NOMO-1 treated with dmso at 0.1 percent for 144 hours (cell line): ENCODE data around the gene DNAI2.
"Not testable (repeated sequence)": the region's sequence is repeated elsewhere in the genome, so short reads cannot be mapped to it uniquely, and the experiment has no call there.

Experiments
- DNase-seq: peaks from one replicate; lab custom pipeline; 2025; ENCODE audit not compliant: unreplicated experiment; lab: John Stamatoyannopoulos, UW

The DNAI2 gene

DNA sequence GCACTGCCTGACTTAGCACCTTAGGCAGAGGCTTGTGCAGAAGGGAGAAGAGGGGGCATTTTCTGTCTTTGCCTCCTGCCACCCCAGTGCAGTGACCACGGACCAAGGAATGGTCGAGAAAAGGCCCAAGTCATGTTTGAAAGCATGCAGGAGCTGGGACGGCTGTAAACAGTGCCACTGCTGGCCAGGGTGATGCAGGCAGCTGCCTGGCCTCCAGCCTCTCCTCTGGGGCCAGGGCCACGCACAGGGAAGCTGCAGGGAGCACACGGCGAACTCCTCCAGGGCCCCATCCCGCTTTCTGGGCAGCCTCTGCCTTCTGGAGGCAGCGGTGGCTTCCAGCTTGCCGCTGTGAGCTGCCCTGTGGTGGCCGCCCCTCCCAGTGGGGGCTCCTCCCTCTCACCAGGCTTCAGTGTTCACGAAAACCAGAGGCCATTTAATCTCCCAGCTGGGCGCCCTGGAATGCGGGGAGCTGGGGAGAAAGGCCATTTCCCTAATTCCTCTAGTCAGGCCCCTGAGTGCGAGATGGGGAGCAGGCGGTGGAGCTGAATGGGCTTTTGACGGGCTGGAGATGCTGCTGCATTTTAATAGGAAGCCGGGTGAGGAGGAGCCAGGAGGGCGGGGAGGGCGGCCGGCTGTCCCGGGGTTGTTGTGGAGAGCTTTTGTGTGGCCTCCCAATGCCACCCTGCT is 28.7 kb upstream of the DNAI2 start:
- no peak for DNase-seq

DNA sequence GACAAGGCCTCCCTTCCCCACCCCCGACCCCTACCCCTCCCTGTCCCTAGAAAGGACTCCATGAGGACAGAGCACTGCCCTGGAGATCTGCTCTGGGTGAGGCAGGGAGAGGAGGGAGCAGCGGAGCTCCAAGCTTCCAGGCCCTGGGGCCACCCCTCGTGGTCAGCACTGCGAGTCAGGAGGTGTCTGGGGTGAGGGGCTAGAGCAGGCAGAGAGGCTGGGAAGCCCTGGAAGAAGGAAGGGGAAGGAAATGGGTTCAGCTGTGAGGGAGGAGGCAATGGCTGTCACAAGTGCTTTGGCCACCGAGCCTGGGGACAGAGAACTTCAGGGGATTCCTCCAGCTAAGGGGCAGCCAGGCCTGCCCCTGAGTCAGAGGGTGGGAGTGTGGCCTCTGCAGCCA is 28.2 kb upstream of the DNAI2 start:
- no peak for DNase-seq

DNA sequence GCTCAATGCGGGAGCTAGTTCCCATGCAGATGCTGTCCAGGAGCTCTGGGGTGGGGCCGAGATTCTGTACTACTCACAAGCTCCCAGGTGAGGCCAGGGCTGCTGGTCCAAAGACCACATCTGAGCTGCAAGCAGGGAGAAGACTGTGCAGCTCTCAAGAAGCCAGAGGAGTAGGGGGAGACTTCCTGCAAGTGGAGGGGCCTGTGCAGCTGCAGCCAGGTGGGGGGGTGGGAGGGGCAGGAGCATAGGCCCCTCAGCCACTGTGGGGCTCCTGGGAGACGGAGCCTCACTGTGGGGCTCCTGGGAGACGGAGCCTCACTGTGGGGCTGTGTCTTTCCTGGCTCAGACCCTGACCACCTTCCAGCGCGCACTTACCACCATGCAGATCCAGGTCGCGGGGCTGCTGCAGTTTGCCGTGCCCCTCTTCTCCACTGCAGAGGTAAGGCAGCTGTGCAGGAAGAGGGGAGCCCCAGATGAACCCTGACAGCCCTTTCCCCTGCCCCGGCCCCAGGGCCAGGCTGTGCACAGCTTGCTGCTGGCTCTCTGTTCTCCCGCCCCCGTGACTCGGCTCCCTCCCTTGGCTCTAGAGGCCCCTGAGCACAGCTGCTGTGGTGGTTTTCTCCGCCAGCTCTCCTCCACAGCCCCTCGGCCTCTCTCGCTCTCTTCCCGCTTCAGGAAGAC is 24.3 kb upstream of the DNAI2 start:
- DNase-seq = no peak

DNA sequence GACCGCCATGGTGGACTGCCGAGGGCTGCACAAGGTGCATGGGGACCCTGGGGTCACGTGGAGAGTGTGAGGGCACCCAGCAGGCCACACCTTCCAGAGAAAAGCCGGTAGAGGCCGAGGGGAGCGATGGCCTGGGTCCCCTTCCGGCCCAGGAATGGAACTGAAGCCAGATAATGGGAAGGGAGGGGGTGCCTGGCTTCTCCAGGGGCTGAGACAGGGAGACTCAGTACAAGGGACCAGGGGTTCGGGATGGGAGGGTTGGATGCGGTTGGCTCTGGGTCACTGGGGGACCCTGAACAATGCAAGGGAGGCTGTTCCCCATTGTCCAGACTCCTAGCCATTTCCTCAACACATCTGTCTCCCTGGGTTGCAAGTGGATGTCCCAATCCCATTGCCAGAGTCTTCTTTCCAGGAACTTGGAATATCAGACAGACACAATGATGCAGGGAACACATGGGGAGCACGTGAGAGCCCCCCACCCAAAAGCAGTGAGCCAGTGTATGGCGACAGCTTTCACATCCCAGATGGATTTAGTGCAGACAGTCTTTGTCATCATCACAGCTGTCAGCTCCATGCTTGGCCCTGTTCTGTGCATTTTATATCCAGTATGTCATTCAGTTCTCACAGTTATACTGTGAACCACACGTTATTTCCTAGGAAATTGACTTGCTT is 23.6 kb upstream of the DNAI2 start:
- DNase-seq = no peak

DNA sequence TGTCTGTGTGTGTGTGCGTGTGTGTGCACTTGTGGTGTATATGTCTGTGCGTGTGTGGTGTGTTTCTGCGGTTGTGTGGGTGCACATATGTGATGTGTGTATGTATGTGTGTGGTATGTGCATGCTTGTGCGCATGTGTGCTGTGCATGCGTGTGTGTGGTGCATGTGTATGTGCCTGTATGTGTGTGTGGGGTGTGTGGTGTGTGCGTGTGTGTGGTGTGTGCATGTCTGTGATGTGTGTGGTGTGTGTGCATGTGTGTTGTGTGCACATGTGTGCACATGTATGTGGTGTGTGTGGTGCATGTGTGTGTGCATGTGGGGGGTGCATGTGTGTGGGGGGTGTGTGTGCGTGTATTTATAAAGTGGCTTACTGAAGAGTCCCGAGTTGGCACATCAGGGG is 23.0 kb upstream of the DNAI2 start:
- no peak for DNase-seq

DNA sequence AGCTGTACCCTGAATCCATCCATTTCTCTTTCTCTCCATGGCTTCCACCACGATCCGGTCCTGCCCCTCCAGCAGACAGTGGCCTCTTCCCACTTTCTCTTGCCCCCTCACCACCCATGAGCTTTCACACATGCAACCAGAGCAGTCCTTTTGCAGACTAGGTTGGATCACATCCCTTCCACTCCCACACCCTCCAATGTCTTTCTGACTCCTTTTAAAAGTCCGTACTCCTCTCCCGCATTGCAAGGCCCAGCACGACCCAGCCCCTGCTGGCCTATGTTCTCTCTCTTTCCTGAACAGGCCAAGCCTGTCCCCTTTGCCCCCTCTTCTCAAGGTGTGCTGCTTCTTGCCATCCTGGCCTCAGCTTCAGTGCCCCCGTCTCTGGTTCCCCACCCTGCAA is 22.5 kb upstream of the DNAI2 start:
- no peak for DNase-seq

DNA sequence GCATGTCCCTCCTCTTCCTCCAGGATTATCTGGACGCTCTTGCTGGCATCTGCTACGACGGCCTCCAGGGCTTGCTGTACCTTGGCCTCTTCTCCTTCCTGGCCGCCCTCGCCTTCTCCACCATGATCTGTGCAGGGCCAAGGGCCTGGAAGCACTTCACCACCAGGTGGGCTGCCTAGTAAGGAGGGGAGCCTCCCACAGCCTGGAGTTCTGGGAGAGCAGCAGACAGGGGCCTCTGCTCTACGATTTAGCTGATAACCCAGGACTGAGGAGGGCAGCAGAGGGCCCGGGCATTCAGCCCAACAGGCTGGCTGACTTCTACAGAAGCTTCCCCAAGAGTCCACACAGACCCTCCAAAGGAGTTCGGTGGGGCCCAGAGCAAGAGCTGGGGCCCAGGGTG is 21.8 kb upstream of the DNAI2 start:
- DNase-seq = no peak

DNA sequence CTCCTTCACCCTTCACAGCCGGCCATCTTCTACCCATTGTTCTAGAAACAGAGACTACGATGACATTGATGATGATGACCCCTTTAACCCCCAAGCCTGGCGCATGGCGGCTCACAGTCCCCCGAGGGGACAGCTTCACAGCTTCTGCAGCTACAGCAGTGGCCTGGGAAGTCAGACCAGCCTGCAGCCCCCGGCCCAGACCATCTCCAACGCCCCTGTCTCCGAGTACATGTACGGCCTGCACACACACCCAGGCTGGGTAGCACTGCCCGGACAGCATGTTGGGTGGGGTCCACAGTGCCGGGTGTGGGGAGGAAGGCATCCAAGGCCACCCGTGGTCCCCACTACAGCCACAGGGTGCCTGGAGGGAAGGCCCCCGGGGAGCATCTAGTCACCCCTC is 21.0 kb upstream of the DNAI2 start:
- DNase-seq = no peak

DNA sequence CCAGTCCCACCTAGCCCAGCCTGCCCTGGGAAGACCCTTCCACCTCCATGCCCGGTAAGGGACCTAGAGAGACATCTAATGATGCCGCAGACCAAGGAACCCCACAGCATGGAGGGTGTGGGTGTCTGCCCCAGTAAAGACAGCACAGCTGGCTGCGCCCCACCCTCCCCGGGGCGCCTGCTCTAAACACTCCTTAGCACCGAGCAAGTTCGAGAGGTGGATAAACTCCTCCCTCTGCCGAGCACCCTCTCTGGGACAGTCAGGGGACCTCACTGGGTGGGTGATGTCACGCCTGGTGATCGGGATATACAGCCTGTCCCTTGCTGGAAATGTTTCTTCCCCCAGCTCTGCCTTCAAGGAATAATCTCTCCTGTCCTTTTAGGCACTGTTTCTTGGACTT is 16.7 kb upstream of the DNAI2 start:
- DNase-seq = no peak

DNA sequence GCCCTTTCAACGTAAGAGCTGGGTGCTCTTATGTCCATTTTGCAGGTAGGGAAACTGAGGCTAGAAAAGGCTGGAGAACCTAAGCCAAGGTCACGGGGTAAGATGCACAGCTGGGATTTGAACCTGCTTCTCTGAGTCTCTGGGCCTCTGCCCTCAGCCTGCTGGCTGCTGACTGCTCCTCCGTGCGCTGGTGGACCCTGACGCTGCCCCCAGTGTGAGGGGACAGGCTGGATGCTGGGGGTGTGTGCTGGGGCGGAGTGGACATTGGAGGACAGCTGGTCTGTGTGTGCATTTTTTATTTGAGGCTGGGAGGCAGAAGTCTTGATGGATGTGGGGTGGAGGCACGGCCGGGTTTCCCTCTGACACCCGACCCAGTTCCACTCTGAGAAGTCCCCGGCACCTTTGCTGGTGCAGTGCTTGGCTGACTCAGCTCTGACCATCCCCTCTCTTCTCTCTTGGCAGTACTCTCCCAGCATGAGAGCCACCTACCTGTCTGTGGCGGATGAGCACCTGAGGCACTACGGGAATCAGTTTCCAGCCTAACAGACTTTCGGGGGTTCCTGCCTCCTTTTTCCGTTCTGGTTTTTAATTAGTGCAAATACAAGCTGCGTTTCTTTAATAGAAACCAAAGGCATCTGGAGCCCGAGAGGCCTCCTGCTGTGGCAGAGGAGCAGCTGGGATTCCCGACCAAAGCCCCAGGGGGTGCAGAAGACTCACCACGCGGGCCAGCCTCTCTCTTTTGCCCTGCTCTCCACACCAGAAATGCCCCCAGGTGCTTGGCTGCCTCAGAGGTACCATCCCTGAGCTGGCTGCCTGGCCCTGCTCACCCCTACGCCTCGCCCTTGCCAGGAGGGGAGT is 14.1 kb upstream of the DNAI2 start:
- no peak for DNase-seq

DNA sequence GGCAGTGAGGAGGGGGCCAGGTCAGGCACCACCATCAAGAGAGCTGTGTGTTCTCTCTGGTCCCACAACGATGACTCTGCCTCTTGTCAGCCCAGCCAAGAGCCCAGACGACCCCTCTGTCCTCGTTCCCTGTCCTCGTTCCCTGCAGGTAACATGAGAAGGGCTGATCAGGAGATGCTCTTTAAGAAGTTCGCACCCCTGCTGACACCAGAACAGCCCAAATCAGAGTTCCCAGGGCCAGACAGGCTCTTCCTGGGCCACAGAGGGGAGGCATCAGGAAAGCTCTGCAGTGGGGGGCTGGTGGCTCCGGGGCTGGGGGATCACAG is 13.5 kb upstream of the DNAI2 start:
- no peak for DNase-seq

DNA sequence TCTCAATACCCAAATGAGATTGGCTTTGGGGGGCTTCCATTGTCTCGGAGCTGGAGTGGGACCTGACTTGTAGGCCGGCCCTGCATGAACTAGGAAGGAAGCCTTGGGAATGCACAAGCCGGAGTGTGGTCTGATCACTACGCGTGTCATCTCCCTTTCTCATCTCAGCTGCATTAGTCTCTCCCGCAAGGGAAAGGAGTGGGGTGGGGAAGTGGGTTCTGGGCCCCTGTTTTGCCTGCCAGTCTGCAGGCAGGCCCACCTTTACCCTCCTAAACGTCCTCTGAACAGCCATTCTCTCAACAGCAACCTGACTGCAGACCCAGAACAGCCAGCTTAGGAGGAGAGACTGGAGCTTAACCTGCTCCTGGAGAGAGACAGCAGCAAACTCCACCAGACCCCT is 11.4 kb upstream of the DNAI2 start:
- no peak for DNase-seq

DNA sequence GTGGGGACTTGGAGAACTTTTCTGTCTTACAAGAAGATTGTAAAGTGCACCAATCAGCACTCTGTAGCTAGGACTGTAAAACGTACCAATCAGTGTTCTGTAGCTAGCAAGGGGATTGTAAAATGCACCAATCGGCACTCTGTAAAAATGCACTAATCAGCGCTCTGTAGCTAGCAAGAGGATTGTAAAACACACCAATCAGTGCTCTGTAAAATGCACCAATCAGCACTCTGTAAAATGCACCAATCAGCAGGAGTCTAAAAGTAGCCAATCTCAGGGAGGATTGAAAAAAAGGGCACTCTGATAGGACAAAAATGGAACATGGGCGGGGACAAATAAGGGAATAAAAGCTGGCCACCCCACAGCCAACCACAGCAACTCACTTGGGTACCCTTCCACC is 7.0 kb upstream of the DNAI2 start:
- not testable (repeated sequence) for DNase-seq

DNA sequence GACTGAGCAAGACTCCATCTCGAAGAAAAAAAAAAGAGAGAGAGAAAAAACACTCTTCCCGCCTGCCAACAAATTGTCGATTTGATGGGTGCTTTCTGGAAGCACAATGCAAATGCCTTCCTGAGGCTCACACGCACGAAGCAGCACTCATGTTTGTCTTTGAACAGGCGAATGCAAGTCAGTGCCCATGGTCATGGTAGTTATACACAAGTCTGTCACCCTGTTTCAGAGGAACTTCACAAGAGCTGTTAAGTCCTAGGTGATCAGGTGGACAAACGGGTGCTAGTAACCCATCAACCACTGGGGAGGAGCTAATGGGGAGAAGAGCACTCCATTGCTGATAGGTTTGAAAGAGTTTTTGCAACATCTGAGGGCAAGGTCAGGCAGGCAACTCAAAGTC is 6.5 kb upstream of the DNAI2 start:
- no peak for DNase-seq

DNA sequence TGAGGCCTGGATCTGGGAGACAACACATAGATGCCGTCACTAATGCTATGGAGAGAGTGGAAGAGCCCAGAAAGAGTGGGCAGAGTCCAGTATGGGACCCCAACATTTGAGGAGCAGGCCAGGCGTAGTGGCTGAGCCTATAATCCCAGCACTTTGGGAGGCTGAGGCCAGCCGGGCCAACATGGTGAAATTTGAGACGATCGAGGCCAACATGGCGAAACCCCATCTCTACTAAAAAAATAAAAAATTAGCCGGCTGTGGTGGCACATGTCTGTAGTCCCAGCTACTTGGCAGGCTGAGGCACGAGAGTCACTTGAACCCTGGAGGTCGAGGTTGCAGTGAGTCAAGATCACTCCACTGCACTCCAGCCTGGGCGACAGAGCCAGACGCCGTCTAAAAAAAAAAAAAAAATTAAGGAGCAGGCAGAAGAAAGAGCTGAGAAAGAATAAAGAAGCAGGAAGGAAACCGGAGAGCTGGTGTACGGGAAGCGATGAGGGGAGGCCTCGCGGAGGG is 6.0 kb upstream of the DNAI2 start:
- DNase-seq = no peak

DNA sequence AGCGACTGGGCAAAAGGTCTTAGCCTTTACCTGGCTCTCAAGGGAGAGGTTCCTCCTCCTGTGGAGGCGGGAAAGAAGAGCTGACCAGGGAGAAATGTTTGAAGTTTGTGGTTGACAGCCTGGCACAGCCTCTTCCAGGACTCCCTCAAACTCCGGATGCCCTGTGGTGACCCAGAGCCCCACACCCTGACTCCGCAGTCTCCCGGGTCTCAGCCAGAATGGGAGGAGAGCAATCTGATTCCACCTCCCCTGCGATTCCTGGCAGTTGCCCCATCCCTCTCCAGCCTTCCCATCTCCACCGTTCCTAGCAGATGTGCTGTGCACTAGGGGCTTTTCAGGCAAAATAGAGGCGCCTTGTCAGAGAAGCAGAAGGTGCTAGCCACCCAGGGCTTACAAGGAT is 5.5 kb upstream of the DNAI2 start:
- no peak for DNase-seq

DNA sequence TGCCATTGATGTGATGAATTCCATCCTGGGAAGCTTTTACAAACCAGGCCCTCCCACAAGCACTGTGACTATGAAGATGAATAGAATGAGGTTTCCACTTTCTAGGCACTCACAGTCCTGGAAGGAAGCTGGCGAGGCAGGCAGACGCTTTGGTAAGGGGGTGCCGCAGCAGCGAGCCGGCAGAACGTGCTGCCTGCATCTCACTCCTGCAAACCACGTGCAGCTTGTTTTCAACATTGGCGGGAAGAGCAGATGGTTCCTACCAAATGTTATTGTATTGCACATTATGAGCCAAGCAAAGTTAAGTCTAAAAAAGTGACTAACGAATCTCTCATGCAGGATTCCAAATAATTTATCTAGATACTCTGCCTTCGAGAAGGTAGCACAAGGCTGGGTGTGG is 3.7 kb upstream of the DNAI2 start:
- DNase-seq = no peak

DNA sequence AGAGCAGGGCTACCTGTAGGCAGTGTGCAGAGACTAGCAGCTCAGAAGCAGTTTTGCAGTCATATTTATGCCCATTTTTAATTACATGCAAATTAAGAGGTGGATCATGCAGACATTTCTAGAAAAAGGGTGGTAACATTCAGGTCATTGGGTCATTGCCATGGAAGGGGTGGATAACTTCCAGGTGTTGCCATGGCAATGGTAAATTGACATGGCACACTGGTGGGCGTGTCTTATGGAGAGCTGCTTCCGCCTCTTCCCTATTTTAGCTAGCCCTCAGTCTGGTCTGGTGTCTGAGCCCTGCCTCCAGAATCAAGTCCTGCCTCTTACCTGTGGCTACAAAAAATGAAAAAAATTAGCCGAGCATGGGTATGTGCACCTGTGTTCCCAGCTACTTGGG is 2.8 kb upstream of the DNAI2 start:
- no peak for DNase-seq

DNA sequence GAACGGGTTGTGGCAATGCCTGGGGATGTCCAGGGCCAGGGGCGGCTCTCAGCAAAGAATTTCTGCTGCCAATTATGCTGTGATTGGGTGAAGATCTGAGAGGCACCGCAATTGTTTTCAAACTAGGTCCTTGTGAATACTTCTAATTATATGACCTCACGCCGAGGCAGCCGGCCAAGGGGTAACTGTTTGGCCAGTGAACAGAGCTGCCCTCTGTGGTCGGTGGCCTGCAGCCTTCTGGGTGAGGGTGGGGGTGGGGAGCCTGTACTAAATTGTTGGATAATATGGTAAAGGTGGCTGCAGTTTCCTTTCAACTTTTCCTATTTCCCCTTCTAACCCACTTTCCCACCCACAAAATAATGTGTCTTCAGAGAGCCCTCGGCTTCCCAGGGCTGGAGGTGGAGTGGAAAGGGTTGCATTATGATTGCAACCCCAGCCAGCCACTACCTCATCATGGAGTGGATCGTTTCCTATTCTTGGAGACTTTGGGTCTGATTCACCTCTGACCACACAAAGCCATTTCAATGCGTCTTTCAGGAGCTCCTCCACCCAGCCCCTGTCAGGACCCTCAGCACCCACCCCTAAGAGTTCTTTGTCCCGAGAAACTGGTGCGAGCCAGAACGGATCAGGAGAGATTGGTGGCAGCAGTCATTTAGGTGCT is 2.0 kb upstream of the DNAI2 start:
- DNase-seq = no peak

DNA sequence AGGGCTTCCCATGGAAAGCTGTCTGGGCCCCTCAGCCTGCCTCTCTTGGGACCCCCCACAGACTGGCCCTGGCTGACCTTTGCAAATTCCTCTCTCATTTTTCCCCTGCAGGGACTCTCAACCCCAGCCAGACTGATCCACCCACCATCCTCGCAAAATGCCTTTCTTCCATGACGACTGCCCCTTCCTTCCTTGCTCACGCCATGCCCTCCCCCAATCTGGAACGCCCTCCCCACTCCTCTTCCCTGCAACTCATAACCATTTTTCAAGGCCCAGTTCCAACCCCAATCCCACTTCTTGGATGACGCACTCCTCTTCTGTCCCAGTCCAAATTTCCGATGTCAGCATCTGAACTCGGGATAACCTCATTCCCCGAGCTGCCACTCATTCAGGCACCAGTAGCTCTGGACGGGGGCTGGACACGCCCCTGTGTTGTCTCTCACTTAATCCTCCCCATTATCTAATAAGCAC is 1.3 kb upstream of the DNAI2 start:
- DNase-seq = no peak
